HepG2 (cell line): ENCODE data around the gene ZNF493.

Experiments used
- CBX2 ChIP-seq, 2 experiments: fragments of 200-600 bp in 1 of 2; sonication (generic); formaldehyde crosslinking in 1 of 2; IDR thresholded peaks; 2 replicates each; pipeline versions ENCODE4 v1.7.0 to v1.8.1; 2018 to 2022; ENCODE audit warnings: low read depth in 2 of 2, low read length in 1 of 2, mild to moderate bottlenecking in 1 of 2, missing genetic modification reagents in 1 of 2
- ZNF557 ChIP-seq: sonication (generic); formaldehyde crosslinking; IDR thresholded peaks from 2 replicates; pipeline ENCODE4 v1.4.0; 2020; ENCODE audit warnings: missing genetic modification reagents
- TF ChIP-seq, protein P1 (sequence below): conservative IDR thresholded peaks from 2 replicates; pipeline ENCODE4 v1.6.1; 2018; ENCODE audit warnings: missing genetic modification reagents
- TF ChIP-seq, protein P2 (sequence below), 2 experiments: sonication (generic) in 1 of 2; formaldehyde crosslinking in 1 of 2; IDR thresholded peaks; 2 replicates each; pipeline versions ENCODE4 v1.4.0 to v1.6.1; 2018 to 2020; ENCODE audit warnings: missing genetic modification reagents in 2 of 2, borderline replicate concordance in 1 of 2, low read depth in 1 of 2, mild to moderate bottlenecking in 1 of 2, missing biosample characterization in 1 of 2
- TF ChIP-seq, protein P3 (sequence below), 2 experiments: sonication (generic) in 1 of 2; formaldehyde crosslinking in 1 of 2; IDR thresholded peaks; 2 replicates each; pipeline versions ENCODE4 v1.4.0 to v1.6.1; 2016 to 2020; ENCODE audit warnings: borderline replicate concordance in 1 of 2, low read depth in 1 of 2, mild to moderate bottlenecking in 1 of 2, missing genetic modification reagents in 1 of 2

DNA sequence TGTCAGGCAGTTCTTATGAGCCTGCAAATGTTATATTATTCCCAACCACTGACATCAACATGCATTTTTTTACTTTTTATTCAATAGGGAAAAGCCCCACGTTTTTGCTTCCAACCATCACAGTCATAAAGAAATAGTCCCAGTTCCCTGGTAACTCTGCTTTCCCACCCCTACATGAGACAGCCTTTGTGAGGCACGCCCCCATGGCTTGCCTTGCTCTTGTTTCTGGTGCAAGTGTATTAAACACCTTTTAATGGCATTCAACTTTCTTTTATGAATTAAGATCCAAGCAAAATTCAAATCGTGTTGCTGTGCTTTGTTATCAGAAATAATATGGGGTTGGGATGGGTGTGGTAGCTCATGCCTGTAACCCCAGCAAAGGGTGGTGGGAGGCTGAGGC is 54.3 kb downstream of the ZNF493 start:
- TF ChIP-seq, protein P1, sequence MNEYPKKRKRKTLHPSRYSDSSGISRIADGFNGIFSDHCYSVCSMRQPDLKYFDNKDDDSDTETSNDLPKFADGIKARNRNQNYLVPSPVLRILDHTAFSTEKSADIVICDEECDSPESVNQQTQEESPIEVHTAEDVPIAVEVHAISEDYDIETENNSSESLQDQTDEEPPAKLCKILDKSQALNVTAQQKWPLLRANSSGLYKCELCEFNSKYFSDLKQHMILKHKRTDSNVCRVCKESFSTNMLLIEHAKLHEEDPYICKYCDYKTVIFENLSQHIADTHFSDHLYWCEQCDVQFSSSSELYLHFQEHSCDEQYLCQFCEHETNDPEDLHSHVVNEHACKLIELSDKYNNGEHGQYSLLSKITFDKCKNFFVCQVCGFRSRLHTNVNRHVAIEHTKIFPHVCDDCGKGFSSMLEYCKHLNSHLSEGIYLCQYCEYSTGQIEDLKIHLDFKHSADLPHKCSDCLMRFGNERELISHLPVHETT, result no peak
- TF ChIP-seq ZNF557 (CRISPR knock-in tag) (no peak), CBX2 (IDR thresholded peaks at IDR 0.05; ENCODE audit: low read depth, low read length) (no peak), CBX2 (CRISPR knock-in tag; IDR thresholded peaks at IDR 0.05; ENCODE audit: low read depth) (no peak)
- TF ChIP-seq, protein P2, sequence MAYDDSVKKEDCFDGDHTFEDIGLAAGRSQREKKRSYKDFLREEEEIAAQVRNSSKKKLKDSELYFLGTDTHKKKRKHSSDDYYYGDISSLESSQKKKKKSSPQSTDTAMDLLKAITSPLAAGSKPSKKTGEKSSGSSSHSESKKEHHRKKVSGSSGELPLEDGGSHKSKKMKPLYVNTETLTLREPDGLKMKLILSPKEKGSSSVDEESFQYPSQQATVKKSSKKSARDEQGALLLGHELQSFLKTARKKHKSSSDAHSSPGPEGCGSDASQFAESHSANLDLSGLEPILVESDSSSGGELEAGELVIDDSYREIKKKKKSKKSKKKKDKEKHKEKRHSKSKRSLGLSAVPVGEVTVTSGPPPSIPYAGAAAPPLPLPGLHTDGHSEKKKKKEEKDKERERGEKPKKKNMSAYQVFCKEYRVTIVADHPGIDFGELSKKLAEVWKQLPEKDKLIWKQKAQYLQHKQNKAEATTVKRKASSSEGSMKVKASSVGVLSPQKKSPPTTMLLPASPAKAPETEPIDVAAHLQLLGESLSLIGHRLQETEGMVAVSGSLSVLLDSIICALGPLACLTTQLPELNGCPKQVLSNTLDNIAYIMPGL (CRISPR knock-in tag; IDR thresholded peaks at IDR 0.05; ENCODE audit: borderline replicate concordance in 1 of 2, low read depth in 1 of 2), result no peak
- TF ChIP-seq, protein P3, sequence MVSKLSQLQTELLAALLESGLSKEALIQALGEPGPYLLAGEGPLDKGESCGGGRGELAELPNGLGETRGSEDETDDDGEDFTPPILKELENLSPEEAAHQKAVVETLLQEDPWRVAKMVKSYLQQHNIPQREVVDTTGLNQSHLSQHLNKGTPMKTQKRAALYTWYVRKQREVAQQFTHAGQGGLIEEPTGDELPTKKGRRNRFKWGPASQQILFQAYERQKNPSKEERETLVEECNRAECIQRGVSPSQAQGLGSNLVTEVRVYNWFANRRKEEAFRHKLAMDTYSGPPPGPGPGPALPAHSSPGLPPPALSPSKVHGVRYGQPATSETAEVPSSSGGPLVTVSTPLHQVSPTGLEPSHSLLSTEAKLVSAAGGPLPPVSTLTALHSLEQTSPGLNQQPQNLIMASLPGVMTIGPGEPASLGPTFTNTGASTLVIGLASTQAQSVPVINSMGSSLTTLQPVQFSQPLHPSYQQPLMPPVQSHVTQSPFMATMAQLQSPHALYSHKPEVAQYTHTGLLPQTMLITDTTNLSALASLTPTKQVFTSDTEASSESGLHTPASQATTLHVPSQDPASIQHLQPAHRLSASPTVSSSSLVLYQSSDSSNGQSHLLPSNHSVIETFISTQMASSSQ (IDR thresholded peaks at IDR 0.05; ENCODE audit: low read depth), result no peak
- TF ChIP-seq, protein P3 (CRISPR knock-in tag; IDR thresholded peaks at IDR 0.05; ENCODE audit: borderline replicate concordance), result no peak
